NCI-H2196 (cell line): ENCODE measurements around the gene CPEB3.
"Not testable (repeated sequence)": the region's sequence is repeated elsewhere in the genome, so short reads cannot be mapped to it uniquely, and the experiment has no call there.

Experiments used
- DNase-seq: peaks from one replicate; lab custom pipeline; 2025; ENCODE audit not compliant: unreplicated experiment; lab: John Stamatoyannopoulos, UW

Gene CPEB3

GRCh38 chr10:92216608-92217007, 74.3 kb downstream of the CPEB3 start:
- DNase-seq = not testable (repeated sequence)

- not testable (repeated sequence) for DNase-seq
Observed at GRCh38 chr10:92215222-92215621, 75.7 kb downstream of the CPEB3 start.

- no peak for DNase-seq
Observed at GRCh38 chr10:92213049-92213448, 77.8 kb downstream of the CPEB3 start.

- no peak for DNase-seq
Observed at GRCh38 chr10:92208736-92209135, 82.1 kb downstream of the CPEB3 start.

GRCh38 chr10:92208157-92208720, 82.6 kb downstream of the CPEB3 start:
- no peak for DNase-seq

- no peak for DNase-seq
Observed at GRCh38 chr10:92207061-92207460, 83.8 kb downstream of the CPEB3 start.

- DNase-seq = peak; percentile 1
Observed at GRCh38 chr10:92203919-92204623, 86.8 kb downstream of the CPEB3 start.

- DNase-seq = no peak
Observed at GRCh38 chr10:92202536-92202935, 88.3 kb downstream of the CPEB3 start.

- peak; percentile 7 for DNase-seq
Observed at GRCh38 chr10:92200564-92200963, 90.3 kb downstream of the CPEB3 start.

- DNase-seq = no peak
Observed at GRCh38 chr10:92187101-92187500, 103.8 kb downstream of the CPEB3 start.

- DNase-seq = no peak
Observed at GRCh38 chr10:92184977-92185376, 105.9 kb downstream of the CPEB3 start.

GRCh38 chr10:92183199-92183598, 107.7 kb downstream of the CPEB3 start:
- no peak for DNase-seq

GRCh38 chr10:92181575-92181974, 109.3 kb downstream of the CPEB3 start:
- no peak for DNase-seq

GRCh38 chr10:92180399-92180798, 110.5 kb downstream of the CPEB3 start:
- DNase-seq = no peak

GRCh38 chr10:92177546-92177945, 113.3 kb downstream of the CPEB3 start:
- no peak for DNase-seq

- no peak for DNase-seq
Observed at GRCh38 chr10:92175164-92175563, 115.7 kb downstream of the CPEB3 start.

GRCh38 chr10:92173996-92174395, 116.9 kb downstream of the CPEB3 start:
- no peak for DNase-seq

GRCh38 chr10:92164036-92164696, 126.7 kb downstream of the CPEB3 start:
- no peak for DNase-seq

GRCh38 chr10:92162541-92162940, 128.3 kb downstream of the CPEB3 start:
- DNase-seq = no peak

- DNase-seq = no peak
Observed at GRCh38 chr10:92156874-92157773, 133.8 kb downstream of the CPEB3 start.

GRCh38 chr10:92150823-92151222, 140.1 kb downstream of the CPEB3 start:
- DNase-seq = no peak
